PC-9 (cell line): Measurements from ENCODE around the gene DOCK9.

Experiments
- CTCF ChIP-seq: fragments of 200-600 bp; sonication (generic); conservative IDR thresholded peaks from 2 replicates; pipeline ENCODE4 v1.6.1; 2017; ENCODE audit warnings: mixed run types, antibody characterized with exemption, mild to moderate bottlenecking, moderate library complexity
- EZH2 ChIP-seq: fragments of 200-600 bp; sonication (generic); IDR thresholded peaks from 2 replicates; pipeline ENCODE4 v1.8.0; 2017; ENCODE audit warnings: antibody characterized with exemption, low read depth

GRCh38 chr13:98866882-98867281 lies 111.0 kb downstream of the DOCK9 start:
- TF ChIP-seq CTCF: 0 out of 2 replicates have a peak, but pooled peaks have one; percentile 38
- no peak for TF ChIP-seq EZH2
